HTR-8/SVneo (cell line): Measurements from ENCODE around the gene MAGI2.

ENCODE experiments used
- DNase-seq: peaks from one replicate; pipeline ENCODE4 v3.0.0; 2011; ENCODE audit warnings: low spot score, mixed read lengths; ENCODE audit not compliant: insufficient read length
- FAIRE-seq: peaks from 2 replicates; lab custom pipeline; 2011; peaks lifted over from hg19 to GRCh38; lab: Jason Lieb, UNC

Gene MAGI2

GRCh38 chr7:78490524-78490923 lies 962.9 kb downstream of the MAGI2 start:
- no peak for DNase-seq
- no peak for FAIRE-seq

DNA sequence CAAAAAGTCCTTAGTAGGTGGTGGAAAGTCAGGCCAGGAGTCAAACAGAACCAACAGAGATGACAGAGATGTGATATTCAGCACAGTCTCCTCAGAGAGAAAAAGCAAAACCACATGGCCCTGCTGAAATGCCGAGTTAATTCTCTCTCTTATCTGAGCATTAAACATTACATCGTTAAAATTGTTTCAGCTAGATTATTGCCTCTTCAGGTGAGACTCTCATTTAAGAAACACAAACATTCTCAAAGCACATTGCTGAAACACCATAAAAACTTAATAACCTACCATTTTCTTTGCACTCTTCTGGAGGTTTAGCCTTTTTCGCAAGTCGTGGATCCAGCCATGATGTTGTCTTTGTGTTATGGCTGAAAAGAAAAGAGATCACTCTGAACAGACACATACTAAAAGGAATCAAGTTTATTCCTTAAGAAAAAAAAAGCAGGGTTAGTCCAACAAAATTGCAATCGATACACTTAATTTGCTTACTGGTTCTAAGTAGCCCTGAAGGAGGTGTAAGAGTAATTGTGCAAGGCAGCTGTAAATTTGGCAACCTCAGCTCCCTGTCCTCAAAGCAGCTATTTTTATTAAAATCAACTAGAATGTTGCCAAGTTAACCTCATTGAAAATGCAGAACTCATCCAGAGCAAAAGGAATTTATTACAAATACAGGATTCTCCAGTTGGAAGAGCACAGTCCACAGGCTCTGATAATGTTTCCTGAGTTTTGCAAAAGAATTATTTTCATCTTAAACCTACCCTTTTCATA lies 963.8 kb downstream of the MAGI2 start:
- FAIRE-seq = no peak
- DNase-seq = no peak

GRCh38 chr7:78487464-78487863 lies 966.0 kb downstream of the MAGI2 start:
- no peak for DNase-seq
- FAIRE-seq = no peak

GRCh38 chr7:78479348-78479747 lies 974.1 kb downstream of the MAGI2 start:
- no peak for DNase-seq

GRCh38 chr7:78476851-78477405 lies 976.5 kb downstream of the MAGI2 start:
- DNase-seq (no peak), FAIRE-seq (no peak)

More at GRCh38 chr7:78479348-78479747, 974.1 kb downstream of the MAGI2 start:
- FAIRE-seq = no peak

DNA sequence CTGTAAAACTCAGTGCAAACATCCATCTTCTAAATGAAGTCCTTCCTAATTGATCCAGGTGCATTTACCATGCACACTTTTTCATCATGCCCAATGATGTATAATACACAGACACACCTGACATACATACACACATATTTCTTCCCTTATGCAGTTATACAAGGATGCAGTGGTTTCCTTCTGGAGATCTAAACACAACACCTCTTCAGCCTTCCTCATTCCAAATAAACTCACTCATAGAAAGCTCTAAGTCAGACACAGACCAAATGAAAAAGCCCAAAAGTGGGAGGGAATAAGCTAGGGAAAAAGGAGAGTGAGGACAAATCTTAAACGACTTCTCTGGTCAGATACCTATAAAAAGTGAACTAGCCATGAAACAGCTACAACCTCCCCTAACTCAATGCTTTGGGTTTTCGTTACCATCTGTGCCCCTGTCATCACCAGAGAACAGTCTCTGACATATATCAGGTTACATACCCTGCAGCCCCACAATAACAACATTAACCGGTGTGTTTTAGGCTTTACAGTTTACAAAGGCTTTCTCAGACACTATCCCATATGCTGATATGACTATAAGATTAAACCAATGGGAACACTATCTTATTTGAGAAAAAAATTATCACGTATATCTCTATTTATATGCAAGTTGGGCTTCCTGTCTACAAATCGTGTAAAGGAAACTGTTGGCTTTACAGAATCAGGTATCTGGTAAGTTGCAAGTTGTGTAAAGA lies 979.7 kb downstream of the MAGI2 start:
- FAIRE-seq (no peak), DNase-seq (no peak)

- FAIRE-seq (no peak), DNase-seq (no peak)
Observed at GRCh38 chr7:78473021-78473420, 980.4 kb downstream of the MAGI2 start.

DNA sequence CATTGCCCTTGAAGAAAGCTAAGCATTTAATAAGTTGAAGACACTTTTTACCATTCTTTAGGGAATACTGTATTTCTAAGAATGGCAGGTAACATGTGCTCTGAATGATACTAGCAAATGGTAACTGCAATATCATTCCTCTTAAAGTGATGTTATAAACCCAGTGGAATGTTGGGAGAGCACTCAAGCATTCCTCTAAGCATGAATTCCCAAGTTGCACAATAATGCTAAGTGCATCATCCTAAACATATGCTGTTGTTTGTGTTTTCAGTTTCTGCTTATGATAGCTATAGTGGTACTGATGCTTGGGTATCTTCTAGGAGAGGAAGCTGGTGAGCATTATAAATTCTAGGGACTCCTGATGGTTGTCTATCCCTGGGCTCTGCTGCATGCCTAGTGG lies 980.9 kb downstream of the MAGI2 start:
- DNase-seq (peak; percentile 0), FAIRE-seq (no peak)

GRCh38 chr7:78465894-78466293 lies 987.6 kb downstream of the MAGI2 start:
- DNase-seq (no peak), FAIRE-seq (no peak)

DNA sequence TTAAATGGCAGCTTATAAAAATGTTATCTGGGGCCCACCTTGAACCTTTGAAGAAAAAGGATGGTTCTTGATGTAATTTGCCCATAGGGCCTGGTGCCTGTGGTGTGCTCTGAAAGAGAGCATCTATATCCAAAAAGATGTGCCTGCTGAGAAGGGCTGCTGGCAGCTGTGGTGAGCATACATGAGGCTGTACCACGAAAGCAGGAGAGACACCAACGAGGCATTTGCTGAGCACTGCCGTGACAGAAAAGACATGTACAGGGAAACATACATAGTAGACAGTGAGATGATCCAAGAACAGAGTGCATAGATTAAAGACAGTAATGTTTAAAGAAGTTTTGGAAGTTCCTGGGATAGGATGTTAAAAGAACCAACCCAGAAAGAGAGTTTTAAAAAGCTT lies 990.4 kb downstream of the MAGI2 start:
- FAIRE-seq (no peak), DNase-seq (no peak)

- no peak for FAIRE-seq
Observed at GRCh38 chr7:78450706-78451105, 1002.8 kb downstream of the MAGI2 start.

GRCh38 chr7:78448911-78449310 lies 1004.6 kb downstream of the MAGI2 start:
- no peak for DNase-seq
- no peak for FAIRE-seq

More at GRCh38 chr7:78450706-78451105, 1002.8 kb downstream of the MAGI2 start:
- DNase-seq = no peak

DNA sequence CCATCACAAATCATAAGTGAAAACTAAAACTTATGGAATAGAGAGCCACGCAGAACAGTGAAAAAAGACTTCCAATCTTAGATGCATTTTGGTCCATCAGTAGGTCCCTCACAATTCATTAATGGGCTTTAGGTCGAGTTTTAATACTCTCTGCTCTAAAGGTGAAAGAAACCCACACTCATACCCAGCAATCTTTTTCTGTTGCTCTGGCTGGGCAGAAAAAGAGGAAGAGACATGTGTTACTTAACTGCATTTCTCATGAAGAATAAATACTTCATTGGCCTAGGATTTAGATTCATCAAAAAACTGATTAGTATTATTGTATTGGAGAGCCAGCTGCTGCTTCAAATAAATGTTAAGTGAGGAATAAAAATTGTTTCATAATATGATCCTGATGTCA lies 1009.2 kb downstream of the MAGI2 start:
- no peak for DNase-seq
- no peak for FAIRE-seq

GRCh38 chr7:78443811-78444210 lies 1009.7 kb downstream of the MAGI2 start:
- FAIRE-seq = no peak
- DNase-seq = no peak

DNA sequence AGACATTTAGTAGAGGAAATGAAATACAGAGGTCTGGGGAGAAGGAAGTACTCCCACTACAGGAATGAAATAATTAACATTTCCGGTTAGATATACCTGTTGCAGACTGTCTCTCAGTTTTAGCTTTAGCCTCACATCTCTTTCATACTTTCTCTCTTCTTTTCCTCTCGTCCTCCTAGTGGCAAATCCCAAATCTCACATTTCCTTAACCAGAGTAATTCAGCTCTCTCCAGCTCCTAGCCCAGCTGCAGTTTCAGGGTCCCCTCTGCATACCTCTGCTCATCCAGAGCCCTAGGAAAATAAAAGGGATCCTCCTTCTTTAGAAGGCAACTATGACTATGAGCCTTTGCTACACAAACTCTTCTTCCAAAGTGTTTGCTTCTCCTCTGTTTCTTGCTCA lies 1011.7 kb downstream of the MAGI2 start:
- no peak for FAIRE-seq
- no peak for DNase-seq

DNA sequence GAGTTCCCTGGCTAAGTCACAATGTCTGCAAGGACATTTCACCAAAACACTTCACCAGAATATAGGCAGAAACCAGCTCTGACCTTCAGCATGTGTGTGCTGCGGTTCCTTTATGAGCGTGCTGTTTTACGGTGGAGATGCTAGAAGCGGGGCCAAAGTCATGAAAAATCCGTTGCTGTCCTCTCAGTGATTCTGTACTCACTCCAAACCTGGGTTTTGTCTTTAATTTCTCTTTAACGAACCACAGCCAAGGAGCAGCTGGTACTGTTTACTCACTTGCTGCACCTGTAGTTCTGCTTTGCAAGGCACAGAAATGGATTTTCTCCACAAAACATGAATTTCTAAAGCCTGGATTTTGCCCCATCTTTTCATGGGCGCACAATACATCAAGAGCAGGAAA lies 1015.0 kb downstream of the MAGI2 start:
- no peak for FAIRE-seq

DNA sequence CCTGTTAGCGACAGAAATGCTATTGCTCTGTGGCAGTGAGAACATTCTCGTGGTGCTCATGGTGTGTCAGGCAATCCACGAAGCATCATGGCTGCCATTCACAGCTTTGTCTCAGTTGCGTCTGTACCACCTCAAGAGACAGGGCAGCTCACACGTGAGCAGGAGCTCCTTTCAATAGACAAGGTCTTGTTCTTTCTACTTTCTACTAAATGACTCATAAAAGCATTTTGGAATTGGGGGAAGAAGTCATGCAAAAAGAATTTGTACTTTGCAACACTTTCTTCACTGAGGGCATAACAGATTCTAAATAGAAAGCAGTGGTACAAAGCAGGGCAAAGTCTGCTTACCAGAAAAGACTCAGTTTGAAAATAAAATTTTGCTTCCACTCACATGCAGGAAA lies 1016.3 kb downstream of the MAGI2 start:
- FAIRE-seq (no peak), DNase-seq (no peak)

More for the DNA sequence above, 1015.0 kb downstream of the MAGI2 start:
- no peak for DNase-seq

- no peak for DNase-seq
Observed at GRCh38 chr7:78435355-78435754, 1018.1 kb downstream of the MAGI2 start.

GRCh38 chr7:78434281-78434680 lies 1019.2 kb downstream of the MAGI2 start:
- no peak for FAIRE-seq
- no peak for DNase-seq

More at GRCh38 chr7:78435355-78435754, 1018.1 kb downstream of the MAGI2 start:
- no peak for FAIRE-seq

- FAIRE-seq (no peak), DNase-seq (no peak)
Observed at GRCh38 chr7:78433421-78433820, 1020.0 kb downstream of the MAGI2 start.

GRCh38 chr7:78429878-78430277 lies 1023.6 kb downstream of the MAGI2 start:
- FAIRE-seq (no peak), DNase-seq (no peak)
